Lower leg skin (tissue), 3 donors: ENCODE data around the gene ALG12.

ENCODE experiments used
- CTCF ChIP-seq, 3 donors: fragments of 450-650 bp; IDR thresholded peaks; one replicate each; pipeline ENCODE4 v1.5.1; 2016; ENCODE audit warnings: antibody characterized with exemption in 3 of 3, mild to moderate bottlenecking in 3 of 3, moderate library complexity in 2 of 3
- POLR2A ChIP-seq, 2 donors: fragments of 450-650 bp; IDR thresholded peaks; one replicate each; pipeline ENCODE4 v1.6.1; 2016 to 2017; ENCODE audit warnings: antibody characterized with exemption in 2 of 2, mild to moderate bottlenecking in 1 of 2, moderate library complexity in 1 of 2

GRCh38 chr22:49913026-49913425, 5.2 kb downstream of the ALG12 start:
- TF ChIP-seq CTCF (IDR thresholded peaks at IDR 0.05) (no peak), POLR2A (IDR thresholded peaks at IDR 0.05) (no peak)
